Ovary (tissue), 9 donors: ENCODE data around the gene AMER3. TPM values are rescaled to one million over a fixed set of nuclear protein-coding genes. Genes with fewer than 3 reads are reported as not detected.

ENCODE experiments used
- DNase-seq, 5 donors: peaks; one replicate each; pipeline ENCODE4 v3.0.0-alpha.2; 2019 to 2020
- H3K27ac ChIP-seq, 2 donors: fragments of 200-600 bp; one replicate each; pipeline versions ENCODE4 v1.5.1 to v1.8.0; 2019 to 2022
- H3K27me3 ChIP-seq: fragments of 200-600 bp; one replicate; pipeline ENCODE4 v1.8.0; 2022
- H3K36me3 ChIP-seq: fragments of 200-600 bp; sonication (generic); one replicate; pipeline ENCODE4 v1.5.1; 2019
- H3K4me1 ChIP-seq: one replicate; pipeline ENCODE4 v1.8.1; 2013; ENCODE audit warnings: mild to moderate bottlenecking, moderate library complexity; ENCODE audit not compliant: insufficient read depth
- H3K4me3 ChIP-seq: fragments of 200-600 bp; sonication (generic); one replicate; pipeline ENCODE4 v1.5.1; 2017
- H3K9me3 ChIP-seq, 2 donors: fragments of 200-600 bp in 1 of 2; sonication (generic) in 1 of 2; one replicate each; pipeline versions ENCODE4 v1.5.1 to v1.8.1; 2013 to 2019; ENCODE audit warnings: mild to moderate bottlenecking in 1 of 2, moderate library complexity in 1 of 2
- EP300 ChIP-seq: sonication (generic); formaldehyde crosslinking; IDR thresholded peaks from one replicate; pipeline ENCODE4 v1.6.1; 2017; ENCODE audit warnings: antibody characterized with exemption
- POLR2A ChIP-seq: fragments of 450-650 bp; IDR thresholded peaks from one replicate; pipeline ENCODE4 v1.6.1; 2017; ENCODE audit warnings: antibody characterized with exemption, mild to moderate bottlenecking, moderate library complexity
- WGBS, 3 donors: extraction: QIAGEN DNeasy Blood & Tissue Kit in 1 of 3; methylation state at CpG; one replicate each; pipeline versions ENCODE4 v1.1.5 to v1.1.7; 2013 to 2017; 5-methylcytosine and 5-hydroxymethylcytosine counted together
- intact Hi-C, 4 donors: fragments of 100-400 bp; cut with DNase I; formaldehyde crosslinking; loops; one replicate each; pipeline versions ENCODE4 v1.11.0 to v1.15.1; 2022 to 2023
- polyA plus RNA-seq, 2 donors: library from polyadenylated mRNA; stranded (reverse); fragments of 200-250 nt in 1 of 2; fragments of 350-450 nt in 1 of 2; fragmentation: Illumina TruSeq in 1 of 2; extraction: RNeasy Lipid Tissue Mini Kit (QIAGEN cat#74804) in 1 of 2; gene quantifications; one replicate each; pipeline ENCODE4 v1.2.3, GENCODE V29; 2013 to 2014
- total RNA-seq, 7 donors: library from RNA; depleted of rRNA in 2 of 7; stranded (reverse); fragments of >200 nt in 2 of 7; fragmentation: NEBNext Ultra II Directional in 3 of 7; extraction: Animal tissue kit (Norgen Biotek cat#: 25700) in 3 of 7; gene quantifications; one replicate each; pipeline versions ENCODE4 v1.1.0 to v1.2.4, GENCODE V29; 2016 to 2023
- TF ChIP-seq, protein P1 (sequence below), 3 donors: fragments of 450-650 bp in 2 of 3; fragments of 200-600 bp in 1 of 3; IDR thresholded peaks; one replicate each; pipeline versions ENCODE4 v1.5.1 to v1.8.0; 2016 to 2022; ENCODE audit warnings: antibody characterized with exemption in 3 of 3, mild to moderate bottlenecking in 1 of 3
- donor health status: DM: no; HTN: no; CAD: no; lungs with moderate emphysema.
- donor health status: DM: no; HTN: no; CAD: no.
- donor health status: Bipolar disorder and iron deficiency.
- donor health status: DM: yes; HTN: yes; CAD: no.
- donor health status: DM: no; HTN: no; CAD: no.
- donor health status: DM: yes; HTN: yes; CAD: no.

The AMER3 gene
- total and polyA plus RNA-seq, 9 donors, result not detected

GRCh38 chr2:130813722-130814121, 58.4 kb downstream of the AMER3 start:
- Histone ChIP-seq H3K4me3 (no peak overlapping the region), H3K9me3 (no peaks in the 10 kb centered on the region), H3K27me3 (no peaks in the 10 kb centered on the region), H3K4me1 (no peaks in the 10 kb centered on the region), H3K27ac (no peak overlapping the region), H3K36me3 (no peaks in the 10 kb centered on the region)
- WGBS, 3 donors, result 66 to 73% (median 67%) methylated on average over 5 of the region's 5 CpGs
- DNase-seq, result no peak
- TF ChIP-seq, protein P1, sequence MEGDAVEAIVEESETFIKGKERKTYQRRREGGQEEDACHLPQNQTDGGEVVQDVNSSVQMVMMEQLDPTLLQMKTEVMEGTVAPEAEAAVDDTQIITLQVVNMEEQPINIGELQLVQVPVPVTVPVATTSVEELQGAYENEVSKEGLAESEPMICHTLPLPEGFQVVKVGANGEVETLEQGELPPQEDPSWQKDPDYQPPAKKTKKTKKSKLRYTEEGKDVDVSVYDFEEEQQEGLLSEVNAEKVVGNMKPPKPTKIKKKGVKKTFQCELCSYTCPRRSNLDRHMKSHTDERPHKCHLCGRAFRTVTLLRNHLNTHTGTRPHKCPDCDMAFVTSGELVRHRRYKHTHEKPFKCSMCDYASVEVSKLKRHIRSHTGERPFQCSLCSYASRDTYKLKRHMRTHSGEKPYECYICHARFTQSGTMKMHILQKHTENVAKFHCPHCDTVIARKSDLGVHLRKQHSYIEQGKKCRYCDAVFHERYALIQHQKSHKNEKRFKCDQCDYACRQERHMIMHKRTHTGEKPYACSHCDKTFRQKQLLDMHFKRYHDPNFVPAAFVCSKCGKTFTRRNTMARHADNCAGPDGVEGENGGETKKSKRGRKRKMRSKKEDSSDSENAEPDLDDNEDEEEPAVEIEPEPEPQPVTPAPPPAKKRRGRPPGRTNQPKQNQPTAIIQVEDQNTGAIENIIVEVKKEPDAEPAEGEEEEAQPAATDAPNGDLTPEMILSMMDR (IDR thresholded peaks at IDR 0.05), result no peak
- TF ChIP-seq POLR2A (no peak), EP300 (no peak)
- intact Hi-C loops, result no loop called here

DNA sequence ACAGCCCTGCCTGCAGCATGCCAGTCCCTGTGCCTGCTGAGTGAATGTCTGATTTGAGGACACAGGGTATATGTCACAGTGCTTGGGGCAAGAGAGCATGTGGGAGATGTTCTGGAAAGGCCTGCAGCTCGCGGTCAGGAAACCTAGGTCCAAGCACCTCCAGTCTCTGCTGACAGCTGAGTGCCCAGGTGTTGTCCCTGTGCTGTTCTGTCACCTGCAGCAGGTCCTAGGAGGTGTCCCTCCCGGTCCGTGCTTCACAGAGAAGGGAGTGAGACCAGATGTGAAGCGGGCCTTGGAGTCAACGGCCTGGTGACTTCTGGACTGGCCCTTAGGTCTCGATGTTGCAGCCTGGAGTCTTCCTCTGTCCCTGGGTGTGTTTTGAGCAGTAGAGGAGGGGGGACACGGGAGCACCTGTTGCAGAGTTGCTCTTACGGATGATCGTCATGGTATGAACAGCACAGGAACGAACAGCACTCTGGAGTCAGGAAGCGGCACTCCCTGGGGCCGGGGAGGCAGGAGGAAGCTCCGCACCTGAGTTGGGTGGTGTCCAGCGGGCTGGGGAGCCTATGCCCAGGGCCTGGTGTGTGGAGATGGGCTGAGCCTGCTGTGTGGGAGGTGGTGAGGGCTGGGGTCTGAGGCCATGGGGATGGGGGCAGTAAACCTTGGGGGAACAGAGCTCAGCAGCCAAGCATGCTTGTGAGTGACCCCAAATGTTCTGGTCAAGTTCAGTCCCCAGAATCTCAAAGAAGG, 59.8 kb downstream of the AMER3 start:
- Histone ChIP-seq H3K4me3 (no peak overlapping the region), H3K9me3 (no peaks in the 10 kb centered on the region), H3K36me3 (no peaks in the 10 kb centered on the region), H3K27me3 (no peaks in the 10 kb centered on the region), H3K27ac (no peak overlapping the region), H3K4me1 (peaks cover under 1% of the 10 kb centered on the region)
- TF ChIP-seq, protein P1 (IDR thresholded peaks at IDR 0.05), result no peak
- TF ChIP-seq POLR2A, result no peak
- TF ChIP-seq EP300, result no peak
- intact Hi-C loops, result no loop called here
- 81 to 91% (median 86%) methylated on average over 15 of the region's 15 CpGs for WGBS, 3 donors
- DNase-seq, result no peak

Other genes starting within 250 kb of the AMER3 start
- under 1 TPM in 4 of 7 donors, not detected in 3; 0.05 to 0.80 (median 0.45) TPM for gene POTEI, start 246.2 kb upstream of the AMER3 start, total RNA-seq
- not detected for gene POTEI, start 246.2 kb upstream of the AMER3 start, polyA plus RNA-seq
- under 1 TPM in 1 of 7 donors, not detected in 6; 0.38 TPM for gene CFC1B, start 234.3 kb upstream of the AMER3 start, total RNA-seq
- not detected for gene CFC1B, start 234.3 kb upstream of the AMER3 start, polyA plus RNA-seq
- under 1 TPM in 1 of 7 donors, not detected in 6; 0.34 TPM for gene CFC1, start 156.0 kb upstream of the AMER3 start, total RNA-seq
- under 1 TPM in 1 of 2 donors, not detected in 1; 0.07 TPM for gene CFC1, start 156.0 kb upstream of the AMER3 start, polyA plus RNA-seq
- under 1 TPM in 2 of 7 donors, not detected in 5; 0.11 to 0.12 TPM for gene POTEJ, start 144.1 kb upstream of the AMER3 start, total RNA-seq
- gene POTEJ, start 144.1 kb upstream of the AMER3 start, polyA plus RNA-seq, result not detected
- gene GPR148, start 26.5 kb upstream of the AMER3 start, total RNA-seq, result not detected
- gene GPR148, start 26.5 kb upstream of the AMER3 start, polyA plus RNA-seq, result not detected
- 10 to 100 TPM in 6 of 7 donors, 1 to 10 TPM in 1; 8.6 to 27.4 (median 18.5) TPM for gene ARHGEF4, start 81.4 kb downstream of the AMER3 start, total RNA-seq
- gene ARHGEF4, start 81.4 kb downstream of the AMER3 start, polyA plus RNA-seq, result 10 to 100 TPM in 1 of 2 donors, 1 to 10 TPM in 1; 9.6 to 12.8 TPM